H9 (cell line): Measurements from ENCODE around the gene AP3S2. TPM values are rescaled to one million over a fixed set of nuclear protein-coding genes. Genes with fewer than 3 reads are reported as not detected.

Experiments used
- DNase-seq: peaks from one replicate; pipeline ENCODE4 v3.0.0-alpha.2; 2017
- H2AFZ ChIP-seq: one replicate; pipeline ENCODE4 v1.6.1; 2013; ENCODE audit warnings: mild to moderate bottlenecking, low read length, control low read depth, moderate library complexity
- H2AK5ac ChIP-seq: 2 replicates; pipeline ENCODE4 v1.6.1; 2013; ENCODE audit warnings: low read length, control low read depth, mixed read lengths; ENCODE audit not compliant: insufficient read length
- H2BK120ac ChIP-seq: one replicate; pipeline ENCODE4 v1.6.1; 2013; ENCODE audit warnings: low read depth, mild to moderate bottlenecking, low read length, control low read depth, inconsistent platforms; ENCODE audit not compliant: poor library complexity, severe bottlenecking
- H2BK12ac ChIP-seq: 2 replicates; pipeline ENCODE4 v1.6.1; 2013; ENCODE audit warnings: low read length, control low read depth, mixed read lengths, low read depth; ENCODE audit not compliant: insufficient read length
- H2BK15ac ChIP-seq: 2 replicates; pipeline ENCODE4 v1.6.1; 2013; ENCODE audit warnings: low read depth, low read length, control low read depth
- H2BK20ac ChIP-seq: one replicate; pipeline ENCODE4 v1.6.1; 2013; ENCODE audit warnings: low read depth, mild to moderate bottlenecking, low read length, control low read depth, inconsistent platforms; ENCODE audit not compliant: poor library complexity, severe bottlenecking
- H2BK5ac ChIP-seq: 2 replicates; pipeline ENCODE4 v1.6.1; 2013; ENCODE audit warnings: low read length, control low read depth, mixed read lengths; ENCODE audit not compliant: insufficient read length
- H3K14ac ChIP-seq: 2 replicates; pipeline ENCODE4 v1.6.1; 2013; ENCODE audit warnings: low read length, control low read depth; ENCODE audit not compliant: insufficient read depth
- H3K18ac ChIP-seq: 2 replicates; pipeline ENCODE4 v1.6.1; 2013; ENCODE audit warnings: low read depth, mild to moderate bottlenecking, mixed read lengths, low read length, control low read depth; ENCODE audit not compliant: insufficient read length
- H3K23ac ChIP-seq: 2 replicates; pipeline ENCODE4 v1.6.1; 2013; ENCODE audit warnings: low read length, control low read depth, mixed read lengths, low read depth; ENCODE audit not compliant: insufficient read length
- H3K23me2 ChIP-seq: 2 replicates; pipeline ENCODE4 v1.6.1; 2013; ENCODE audit warnings: low read depth, mild to moderate bottlenecking, mixed read lengths, low read length, control low read depth; ENCODE audit not compliant: insufficient read length, poor library complexity, severe bottlenecking
- H3K27ac ChIP-seq: 2 replicates; pipeline ENCODE4 v1.5.1; 2013; ENCODE audit warnings: low read length, control low read depth, mixed read lengths, low read depth; ENCODE audit not compliant: insufficient read length
- H3K27me3 ChIP-seq: 2 replicates; pipeline ENCODE4 v1.6.1; 2013; ENCODE audit warnings: low read length, control low read depth, inconsistent platforms; ENCODE audit not compliant: insufficient read depth
- H3K4ac ChIP-seq: 2 replicates; pipeline ENCODE4 v1.6.1; 2013; ENCODE audit warnings: low read depth, mild to moderate bottlenecking, control low read depth, inconsistent platforms, low read length, moderate library complexity
- H3K4me1 ChIP-seq: 2 replicates; pipeline ENCODE4 v1.6.1; 2013; ENCODE audit warnings: low read length, control low read depth, inconsistent platforms; ENCODE audit not compliant: insufficient read depth
- H3K4me2 ChIP-seq: 2 replicates; pipeline ENCODE4 v1.6.1; 2013; ENCODE audit warnings: low read length, control low read depth, mixed read lengths; ENCODE audit not compliant: insufficient read length, insufficient read depth
- H3K56ac ChIP-seq: 2 replicates; pipeline ENCODE4 v1.6.1; 2013; ENCODE audit warnings: low read depth, mild to moderate bottlenecking, mixed read lengths, low read length, control low read depth; ENCODE audit not compliant: insufficient read length
- H3K79me1 ChIP-seq: 2 replicates; pipeline ENCODE4 v1.6.1; 2013; ENCODE audit warnings: low read depth, mild to moderate bottlenecking, moderate library complexity, low read length, control low read depth, inconsistent platforms; ENCODE audit not compliant: insufficient read depth, poor library complexity, severe bottlenecking
- H3K79me2 ChIP-seq: 2 replicates; pipeline ENCODE4 v1.6.1; 2013; ENCODE audit warnings: low read length, control low read depth, inconsistent platforms; ENCODE audit not compliant: insufficient read depth
- H3K9ac ChIP-seq: 2 replicates; pipeline ENCODE4 v1.6.1; 2013; ENCODE audit warnings: low read length, control low read depth, mixed read lengths; ENCODE audit not compliant: insufficient read length; ENCODE audit errors: extremely low read depth
- H3K9me3 ChIP-seq: one replicate; pipeline ENCODE4 v1.6.1; 2013; ENCODE audit warnings: low read depth, low read length, inconsistent platforms; ENCODE audit not compliant: control insufficient read depth
- H3T11ph ChIP-seq: one replicate; pipeline ENCODE4 v1.6.1; 2013; ENCODE audit warnings: mild to moderate bottlenecking, low read length, control low read depth, inconsistent platforms
- H4K20me1 ChIP-seq: one replicate; pipeline ENCODE4 v1.6.1; 2013; ENCODE audit not compliant: control insufficient read depth, insufficient read length, insufficient read depth
- H4K5ac ChIP-seq: 2 replicates; pipeline ENCODE4 v1.6.1; 2013; ENCODE audit warnings: low read depth, mild to moderate bottlenecking, mixed read lengths, low read length, control low read depth; ENCODE audit not compliant: insufficient read length
- H4K8ac ChIP-seq: replicated peaks from 2 replicates; pipeline ENCODE4 v1.6.1; 2013; ENCODE audit warnings: low read length, control low read depth, mixed read lengths, low read depth; ENCODE audit not compliant: insufficient read length
- H4K91ac ChIP-seq: 2 replicates; pipeline ENCODE4 v1.6.1; 2013; ENCODE audit warnings: low read depth, mild to moderate bottlenecking, moderate library complexity, mixed read lengths, low read length, control low read depth; ENCODE audit not compliant: insufficient read length
- H3K27ac Mint-ChIP-seq, 3 experiments: 2 replicates in 2 of 3; 3 replicates in 1 of 3; pipeline ENCODE4 v1.8.0; 2020 to 2021; ENCODE audit warnings: mixed read lengths in 3 of 3, mild to moderate bottlenecking in 1 of 3, moderate library complexity in 1 of 3
- H3K27me3 Mint-ChIP-seq: 2 replicates; pipeline ENCODE4 v1.8.0; 2021; ENCODE audit warnings: low read depth, mild to moderate bottlenecking, moderate library complexity, mixed read lengths
- H3K36me3 Mint-ChIP-seq, 3 experiments: 2 replicates in 2 of 3; 3 replicates in 1 of 3; pipeline ENCODE4 v1.8.0; 2020 to 2021; ENCODE audit warnings: low read depth in 3 of 3, mixed read lengths in 3 of 3; ENCODE audit not compliant: insufficient read depth in 1 of 3
- H3K4me1 Mint-ChIP-seq, 2 experiments: 2 replicates each; pipeline ENCODE4 v1.8.0; 2020; ENCODE audit warnings: mixed read lengths in 2 of 2
- H3K4me3 Mint-ChIP-seq, 2 experiments: 2 replicates in 1 of 2; 3 replicates in 1 of 2; pipeline ENCODE4 v1.8.0; 2020 to 2021; ENCODE audit warnings: mild to moderate bottlenecking in 2 of 2, mixed read lengths in 2 of 2, moderate library complexity in 1 of 2
- H3K9me3 Mint-ChIP-seq, 2 experiments: 2 replicates in 1 of 2; 3 replicates in 1 of 2; pipeline ENCODE4 v1.8.0; 2020; ENCODE audit warnings: mild to moderate bottlenecking in 2 of 2, mixed read lengths in 2 of 2, moderate library complexity in 1 of 2
- CTCF ChIP-seq: fragments of 200-600 bp; sonication (generic); conservative IDR thresholded peaks from 3 replicates; pipeline ENCODE4 v1.8.0; 2021; ENCODE audit warnings: antibody characterized with exemption, mild to moderate bottlenecking
- WGBS: extraction: QIAGEN DNeasy Blood & Tissue Kit; methylation state at CpG from one replicate; pipeline ENCODE4 v1.1.7; 2013; ENCODE audit warnings: missing lambda C conversion rate, low lambda C conversion rate, mixed read lengths; ENCODE audit not compliant: insufficient read length; ENCODE audit errors: extremely low coverage; 5-methylcytosine and 5-hydroxymethylcytosine counted together
- total RNA-seq: library from RNA; stranded (reverse); gene quantifications from 2 replicates; pipeline ENCODE4 v1.2.1, GENCODE V29; 2021

Gene AP3S2
- total RNA-seq, 1 experiment from 2014 or later = 33.9 TPM

- Histone ChIP-seq H4K8ac (no peak overlapping the region), H4K5ac (no peak overlapping the region), H4K20me1 (no peaks in the 10 kb centered on the region), H2BK12ac (no peak overlapping the region), H3T11ph (no peak overlapping the region), H2BK20ac (no peak overlapping the region), H2BK120ac (no peak overlapping the region), H3K9ac (no peak overlapping the region), H2BK15ac (no peak overlapping the region), H3K27ac (no peak overlapping the region), H3K4ac (no peak overlapping the region), H3K18ac (no peak overlapping the region), H3K23ac (no peak overlapping the region), H3K14ac (no peak overlapping the region), H3K4me1 (no peaks in the 10 kb centered on the region), H3K79me1 (no peaks in the 10 kb centered on the region), H3K23me2 (no peaks in the 10 kb centered on the region), H2AK5ac (no peak overlapping the region), H3K4me2 (no peak overlapping the region), H2AFZ (no peak overlapping the region), H2BK5ac (no peak overlapping the region), H3K56ac (no peak overlapping the region), H4K91ac (no peak overlapping the region), H3K79me2 (no peaks in the 10 kb centered on the region), H3K27me3 (no peaks in the 10 kb centered on the region), H3K9me3 (no peaks in the 10 kb centered on the region)
- H3K36me3 Mint-ChIP-seq = peaks cover 0 to 41% (median 29%) of the 10 kb centered on the region in 3 experiments; a peak in 5 of 7 replicates
- H3K4me1 Mint-ChIP-seq = no peaks in the 10 kb centered on the region
- TF ChIP-seq CTCF = no peak
- no CpG with 5 or more reads among the region's 4 CpGs for WGBS
- no peak overlapping the region for H3K4me3 Mint-ChIP-seq
- no peak for DNase-seq
- H3K9me3 Mint-ChIP-seq = no peaks in the 10 kb centered on the region
- H3K27me3 Mint-ChIP-seq = no peaks in the 10 kb centered on the region
- no peak overlapping the region for H3K27ac Mint-ChIP-seq
Observed at GRCh38 chr15:89876396-89877082, 17.3 kb downstream of the AP3S2 start.
